Lung microvascular endothelial cell (primary cell): ENCODE measurements around the gene AP4M1. TPM values are rescaled to one million over a fixed set of nuclear protein-coding genes. Genes with fewer than 3 reads are reported as not detected.

Experiments used
- DNase-seq, 2 donors: peaks; one replicate each; pipeline versions ENCODE4 v3.0.0 to v3.0.0-alpha.2; 2010; ENCODE audit warnings: low read depth in 2 of 2
- total RNA-seq: library from RNA; depleted of rRNA; stranded (reverse); fragments of >200 nt; gene quantifications from 2 replicates; pipeline ENCODE4 v1.2.1, GENCODE V29; 2014

Gene AP4M1
- total RNA-seq, 1 donor from 2014 or later: 12.5 TPM

GRCh38 chr7:100157334-100158228, 56.1 kb downstream of the AP4M1 start:
- DNase-seq: peak; percentile 26 to 49

Other genes starting within 250 kb of the AP4M1 start
- 0.22 TPM in 1 of 2 replicates, not detected in the other for gene OR2AE1, start 224.6 kb upstream of the AP4M1 start, total RNA-seq
- gene TRIM4, start 182.1 kb upstream of the AP4M1 start, total RNA-seq: 14.4 and 17.5 TPM in 2 replicates
- gene GJC3, start 172.0 kb upstream of the AP4M1 start, total RNA-seq: 0.65 and 1.2 TPM in 2 replicates
- gene AZGP1, start 125.6 kb upstream of the AP4M1 start, total RNA-seq: not detected in 2 replicates
- gene ZKSCAN1, start 86.0 kb upstream of the AP4M1 start, total RNA-seq: 20.7 and 30.0 TPM in 2 replicates
- 5.2 and 7.7 TPM in 2 replicates for gene ZSCAN21, start 51.9 kb upstream of the AP4M1 start, total RNA-seq
- 18.1 and 26.0 TPM in 2 replicates for gene ZNF3, start 19.9 kb upstream of the AP4M1 start, total RNA-seq
- 57.1 and 73.9 TPM in 2 replicates for gene COPS6, start 12.7 kb upstream of the AP4M1 start, total RNA-seq
- gene MCM7, start 246 bp upstream of the AP4M1 start, total RNA-seq: 25.8 and 61.0 TPM in 2 replicates
- 17.0 and 20.8 TPM in 2 replicates for gene TAF6, start 17.7 kb downstream of the AP4M1 start, total RNA-seq
- 23.1 and 26.2 TPM in 2 replicates for gene CNPY4, start 18.0 kb downstream of the AP4M1 start, total RNA-seq
- 2.0 and 2.4 TPM in 2 replicates for gene MBLAC1, start 25.3 kb downstream of the AP4M1 start, total RNA-seq
- gene LAMTOR4, start 47.3 kb downstream of the AP4M1 start, total RNA-seq: 96.6 and 125 TPM in 2 replicates
- gene TRAPPC14, start 57.1 kb downstream of the AP4M1 start, total RNA-seq: 3.9 and 6.0 TPM in 2 replicates
- under 0.01 and 0.22 TPM in 2 replicates for gene GAL3ST4, start 67.0 kb downstream of the AP4M1 start, total RNA-seq
- gene GPC2, start 75.7 kb downstream of the AP4M1 start, total RNA-seq: 1.3 and 2.2 TPM in 2 replicates
- 0.20 and 0.22 TPM in 2 replicates for gene STAG3, start 76.3 kb downstream of the AP4M1 start, total RNA-seq
- gene PVRIG, start 118.3 kb downstream of the AP4M1 start, total RNA-seq: not detected in 2 replicates
- gene SPDYE3, start 206.1 kb downstream of the AP4M1 start, total RNA-seq: not detected in 2 replicates